HCT116 (cell line): ENCODE data around the gene TFF1.

ENCODE experiments used
- CEBPB ChIP-seq: IDR thresholded peaks from 2 replicates; pipeline ENCODE4 v1.6.1; 2012; ENCODE audit warnings: low read depth
- CTCF ChIP-seq, 3 experiments: fragments of 200-600 bp in 1 of 3; sonication (generic) in 1 of 3; IDR thresholded peaks in 2 of 3; conservative IDR thresholded peaks in 1 of 3; 2 replicates each; pipeline ENCODE4 v1.5.1; 2012 to 2017; ENCODE audit warnings: low read depth in 2 of 3, low read length in 2 of 3, antibody characterized with exemption in 1 of 3, borderline replicate concordance in 1 of 3, control low read depth in 1 of 3, mild to moderate bottlenecking in 1 of 3, mixed read lengths in 1 of 3, mixed run types in 1 of 3, moderate library complexity in 1 of 3; ENCODE audit not compliant: insufficient read depth in 1 of 3
- EZH2 ChIP-seq: fragments of 200-600 bp; sonication (generic); IDR thresholded peaks from 2 replicates; pipeline ENCODE4 v1.6.1; 2017; ENCODE audit warnings: antibody characterized with exemption, mixed run types
- EZH2phosphoT487 ChIP-seq: fragments of 200-600 bp; IDR thresholded peaks from 2 replicates; pipeline ENCODE4 v1.6.1; 2018; ENCODE audit warnings: antibody characterized with exemption, borderline replicate concordance
- MAX ChIP-seq: IDR thresholded peaks from 2 replicates; pipeline ENCODE4 v1.6.1; 2012
- POLR2A ChIP-seq: IDR thresholded peaks from 2 replicates; pipeline ENCODE4 v1.7.0; 2011; ENCODE audit warnings: borderline replicate concordance; ENCODE audit not compliant: insufficient read depth, insufficient read length; ENCODE audit errors: extremely low read depth
- POLR2AphosphoS5 ChIP-seq: IDR thresholded peaks from 2 replicates; pipeline ENCODE4 v1.6.1; 2011; ENCODE audit warnings: mild to moderate bottlenecking, low read depth, low read length, moderate library complexity
- RAD21 ChIP-seq: IDR thresholded peaks from 2 replicates; pipeline ENCODE4 v1.6.1; 2012; ENCODE audit warnings: low read depth, mild to moderate bottlenecking
- REST ChIP-seq: IDR thresholded peaks from 2 replicates; pipeline ENCODE4 v1.6.1; 2012; ENCODE audit warnings: low read depth
- SIN3A ChIP-seq: IDR thresholded peaks from 2 replicates; pipeline ENCODE4 v1.6.1; 2012; ENCODE audit warnings: low read depth
- SRF ChIP-seq: IDR thresholded peaks from 2 replicates; pipeline ENCODE4 v1.6.1; 2012; ENCODE audit warnings: low read depth

- TF ChIP-seq CTCF (IDR thresholded peaks at IDR 0.05 in 2 of 3, conservative IDR thresholded peaks at IDR 0.05 in 1 of 3; ENCODE audit: borderline replicate concordance in 1 of 3, insufficient read depth in 1 of 3, low read depth in 2 of 3, low read length in 2 of 3): no peak
- no peak for TF ChIP-seq CEBPB
- TF ChIP-seq MAX: no peak
- TF ChIP-seq EZH2phosphoT487: no peak
- TF ChIP-seq SRF: no peak
- TF ChIP-seq POLR2A: no peak
- TF ChIP-seq SIN3A: no peak
- TF ChIP-seq EZH2: no peak
- TF ChIP-seq RAD21: no peak
- TF ChIP-seq POLR2AphosphoS5: no peak
- no peak for TF ChIP-seq REST
Observed at GRCh38 chr21:42379426-42380215, 13.3 kb upstream of the TFF1 start.
